Hematopoietic multipotent progenitor cell treated with erythropoietin and hydrocortisone succinate and interleukin-3 and kit ligand, for 6 days (in vitro differentiated cells): Measurements from ENCODE around the gene FTO.
A peak's percentile ranks its signal among the peaks of the same experiment; 100 is the strongest.
"Not testable (repeated sequence)": the region's sequence is repeated elsewhere in the genome, so short reads cannot be mapped to it uniquely, and the experiment has no call there.

Source experiments
- DNase-seq: peaks from one replicate; pipeline ENCODE4 v3.0.0-alpha.2; 2015

FTO gene

DNA sequence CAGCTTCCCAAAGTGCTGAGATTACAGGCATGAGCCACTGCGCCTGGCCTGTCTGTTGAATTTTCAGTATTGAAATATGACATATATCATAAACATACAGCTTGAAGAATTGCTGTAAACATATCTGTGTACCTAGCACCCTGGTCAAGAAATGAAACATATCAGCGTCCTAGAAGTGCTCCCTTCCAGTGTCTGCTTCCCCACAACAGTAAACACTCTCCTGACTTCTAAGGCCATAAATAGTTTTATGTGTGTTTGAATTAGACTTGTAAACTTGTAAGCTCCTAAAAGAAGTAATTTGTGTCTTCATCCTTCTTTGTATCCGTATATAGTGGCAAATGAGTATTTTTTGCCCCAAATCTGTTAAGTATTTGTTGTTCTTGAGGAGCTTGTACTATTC lies 132.2 kb downstream of the FTO start:
- DNase-seq, result no peak

DNA sequence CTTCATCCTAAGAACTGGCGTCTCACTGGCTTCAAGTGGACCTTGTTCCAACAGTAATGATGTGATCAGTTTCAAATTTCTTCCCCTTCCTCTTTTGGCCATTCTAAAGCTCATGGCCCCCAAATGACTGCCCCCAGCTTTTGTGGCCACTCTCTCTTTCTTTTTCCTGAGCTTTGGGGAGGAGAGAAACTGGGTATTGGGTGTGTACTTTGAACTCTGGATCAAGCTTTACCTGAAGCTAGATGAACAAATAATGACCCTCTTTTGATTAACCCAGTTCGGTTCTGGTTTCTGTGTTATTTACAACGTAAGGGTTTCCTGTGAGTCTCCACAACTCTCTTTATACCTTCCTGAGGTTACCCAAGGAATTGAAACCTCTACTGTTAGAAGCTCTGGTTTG lies 132.7 kb downstream of the FTO start:
- DNase-seq, result no peak

DNA sequence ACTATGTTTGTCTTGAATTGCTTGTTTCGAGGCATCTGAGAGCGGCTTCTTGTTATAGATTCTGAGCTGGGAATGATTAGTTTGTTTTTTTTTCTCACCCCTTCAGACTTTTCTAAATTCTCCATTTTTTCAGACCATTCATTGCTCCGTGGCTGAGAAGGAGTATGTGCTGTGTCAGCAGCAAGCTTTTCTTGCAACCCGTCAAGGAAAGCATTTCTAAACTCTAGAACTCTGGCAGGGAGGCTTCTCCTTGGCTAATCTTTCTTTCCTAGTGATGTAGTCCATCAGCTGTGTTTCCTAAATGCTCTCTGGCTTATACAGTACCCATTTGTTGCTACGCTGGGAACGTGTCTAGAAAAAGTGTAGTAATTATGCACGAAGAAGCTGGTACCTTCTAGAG lies 133.5 kb downstream of the FTO start:
- DNase-seq, result no peak

DNA sequence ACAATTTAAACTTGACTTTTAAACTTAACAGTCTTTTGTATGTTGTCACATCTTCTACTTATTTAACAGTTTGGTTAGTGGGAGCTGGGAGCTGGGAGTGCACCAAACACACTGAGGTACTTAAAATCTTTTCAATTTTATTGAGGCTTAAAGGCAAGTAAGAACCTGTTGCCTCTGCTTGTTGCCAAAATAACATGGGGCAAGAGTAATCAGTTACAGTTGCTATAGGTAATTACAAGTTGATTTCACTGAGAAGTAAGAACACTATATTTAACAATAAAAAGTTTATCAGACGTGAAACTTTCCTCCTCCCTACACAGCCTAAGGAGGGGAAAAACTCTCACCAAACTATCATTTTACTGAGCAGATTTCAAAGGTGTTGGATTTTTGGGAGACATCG lies 135.2 kb downstream of the FTO start:
- no peak for DNase-seq

DNA sequence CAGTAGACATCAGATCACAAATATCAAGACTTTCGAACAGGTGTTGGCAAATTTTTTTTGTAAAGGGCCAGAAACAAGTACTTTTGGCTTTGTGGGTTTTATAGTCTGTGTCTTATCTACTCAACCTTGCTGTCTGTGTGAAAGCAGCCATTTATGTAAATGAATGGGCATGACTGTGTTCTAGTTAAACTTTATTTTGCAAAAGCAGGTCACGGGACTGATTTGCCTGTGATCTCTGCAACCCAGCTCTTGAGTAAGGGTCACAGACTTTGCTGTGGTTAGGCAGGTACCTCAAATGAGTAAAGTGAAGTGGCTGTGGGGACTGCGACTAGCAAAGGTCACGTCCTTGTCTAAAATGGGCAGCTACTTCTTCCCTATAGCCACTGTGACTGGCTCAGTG lies 136.5 kb downstream of the FTO start:
- peak; percentile 65 for DNase-seq

DNA sequence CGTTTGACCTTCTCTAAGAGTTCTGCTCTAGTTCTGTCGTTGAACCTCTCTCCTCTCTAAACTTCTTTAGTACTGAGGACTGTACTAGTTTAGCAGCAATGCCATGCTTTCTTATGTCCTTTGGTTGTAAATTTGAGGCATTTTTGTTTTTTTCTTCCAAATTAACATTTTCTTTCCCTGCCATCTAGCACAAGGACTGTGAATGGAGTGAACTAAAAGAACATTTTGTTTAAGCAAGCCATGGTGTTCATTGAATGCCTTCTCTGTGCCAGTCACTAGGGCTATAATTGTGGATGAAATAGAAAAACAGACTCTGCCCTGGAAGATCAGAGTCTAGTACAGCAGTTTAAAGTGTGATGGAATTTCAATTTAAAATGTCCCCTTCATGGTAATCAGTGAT lies 137.9 kb downstream of the FTO start:
- DNase-seq, result no peak

DNA sequence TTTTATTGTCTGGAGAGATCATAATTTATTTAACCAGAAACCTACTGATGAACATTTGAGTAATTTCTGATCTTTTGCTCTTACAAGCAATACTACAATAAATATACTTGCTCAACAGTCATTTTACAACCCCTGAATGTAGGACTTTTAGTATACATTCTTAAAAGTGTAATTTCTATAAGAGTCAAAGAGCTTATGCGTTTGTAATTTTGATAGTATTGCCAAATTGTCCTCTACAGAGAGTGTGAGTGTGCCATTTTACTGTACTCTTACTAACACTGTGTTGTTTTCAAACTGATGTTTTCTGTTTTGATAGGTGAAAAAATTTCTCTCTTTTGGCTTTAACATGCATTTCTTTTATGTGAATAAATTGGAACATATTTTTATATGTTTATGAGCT lies 139.1 kb downstream of the FTO start:
- no peak for DNase-seq

DNA sequence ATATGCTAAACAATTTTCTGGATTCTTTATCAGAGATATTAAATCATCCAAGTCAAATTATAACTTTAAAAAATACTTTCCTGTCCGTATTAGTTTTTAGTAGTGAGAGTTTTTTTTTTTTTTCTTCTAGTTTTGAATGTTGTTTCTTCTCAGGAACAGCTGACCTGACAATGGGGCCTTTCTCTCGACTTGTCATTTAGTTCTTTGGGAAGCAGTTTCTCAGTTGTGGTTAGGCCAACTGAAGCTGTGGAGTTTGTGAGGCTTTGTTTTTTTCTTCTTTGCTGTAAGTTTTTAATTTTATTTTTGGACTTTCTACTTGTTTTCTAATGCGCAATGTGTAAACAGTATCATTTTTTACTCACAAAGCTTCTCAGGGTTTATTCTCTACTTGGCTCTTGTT lies 140.8 kb downstream of the FTO start:
- no peak for DNase-seq

DNA sequence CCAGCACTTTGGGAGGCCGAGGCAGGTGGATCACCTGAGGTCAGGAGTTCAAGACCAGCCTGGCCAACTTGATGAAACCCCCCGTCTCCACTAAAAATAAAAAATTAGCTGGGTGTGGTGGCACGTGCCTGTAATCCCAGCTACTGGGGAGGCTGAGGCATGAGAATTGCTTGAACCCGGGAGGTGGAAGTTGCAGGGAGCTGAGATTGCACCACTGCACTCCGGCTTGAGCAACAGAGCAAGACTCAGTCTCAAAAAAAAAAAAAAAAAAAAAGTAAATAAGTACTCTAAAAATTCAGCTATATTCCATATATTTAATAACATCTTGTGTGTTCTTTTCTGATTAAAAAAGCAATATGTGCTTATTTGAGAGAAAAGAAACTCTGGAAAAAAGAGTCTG lies 142.6 kb downstream of the FTO start:
- not testable (repeated sequence) for DNase-seq

DNA sequence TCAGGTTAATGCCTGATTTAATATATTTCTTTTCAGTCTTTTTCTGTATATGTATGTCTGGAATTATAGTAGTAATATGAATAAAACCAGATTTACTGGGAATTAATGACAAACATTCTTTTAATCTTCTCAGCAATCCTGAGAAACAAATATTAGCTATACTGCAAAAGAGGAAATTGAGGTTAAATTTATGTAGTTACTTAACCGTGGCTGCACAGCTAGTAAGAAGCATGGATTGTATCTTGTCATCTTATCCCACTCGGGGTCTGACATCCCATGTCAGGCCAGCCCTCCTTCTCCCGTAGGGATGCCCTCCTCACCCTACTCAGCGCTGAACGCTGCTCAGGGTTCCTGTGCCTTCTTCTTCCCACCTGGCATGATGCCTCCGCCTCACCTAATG lies 143.0 kb downstream of the FTO start:
- no peak for DNase-seq

DNA sequence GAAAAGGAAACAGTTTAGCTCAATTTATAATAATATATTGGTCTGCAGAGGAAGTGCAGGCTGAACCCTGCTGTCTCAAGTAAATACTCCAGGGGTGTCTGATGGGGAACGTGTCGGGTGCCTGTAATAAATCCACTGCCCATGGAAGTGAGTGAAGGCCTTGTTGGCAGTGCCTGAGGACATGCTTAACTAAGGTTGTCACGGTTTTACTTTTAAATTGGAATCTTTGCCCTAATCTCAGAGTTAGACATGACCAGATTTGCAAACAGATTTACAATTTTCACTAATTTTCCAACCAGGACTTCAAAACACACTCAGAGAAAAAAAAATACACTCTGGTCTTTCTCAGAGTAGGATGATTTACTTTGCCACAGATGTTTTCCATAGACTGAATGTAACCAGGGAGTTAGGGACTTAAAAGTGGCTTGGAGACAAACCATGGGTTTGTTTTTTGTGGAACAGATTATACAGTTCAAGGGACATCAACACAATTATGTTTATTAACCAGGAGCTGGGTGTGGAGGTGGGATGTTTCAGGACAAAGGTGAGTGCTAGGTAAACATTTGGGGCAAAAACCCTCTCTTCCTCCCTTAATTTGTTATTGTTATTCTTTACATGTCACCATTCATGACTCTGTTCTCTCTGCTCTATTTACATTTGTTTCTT lies 144.5 kb downstream of the FTO start:
- no peak for DNase-seq

DNA sequence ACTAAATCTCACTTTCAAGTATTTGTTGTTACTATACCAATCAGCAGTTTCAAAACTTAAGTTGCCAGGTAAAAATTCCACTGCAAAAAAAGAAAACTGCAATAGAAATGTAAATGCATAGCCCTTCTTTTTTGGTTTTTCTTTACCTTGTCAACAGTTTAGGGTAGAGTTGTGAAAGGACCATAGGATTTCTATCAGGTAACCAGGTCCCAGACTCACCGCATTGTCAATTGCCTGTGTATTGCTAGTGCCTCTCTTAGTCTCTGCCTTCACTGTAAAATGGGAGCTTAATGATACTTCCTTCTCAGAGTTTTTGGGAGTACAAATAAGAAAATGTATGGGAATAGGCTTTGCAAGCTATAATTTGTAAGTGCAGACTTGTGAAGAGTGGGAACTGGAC lies 145.0 kb downstream of the FTO start:
- DNase-seq, result no peak

DNA sequence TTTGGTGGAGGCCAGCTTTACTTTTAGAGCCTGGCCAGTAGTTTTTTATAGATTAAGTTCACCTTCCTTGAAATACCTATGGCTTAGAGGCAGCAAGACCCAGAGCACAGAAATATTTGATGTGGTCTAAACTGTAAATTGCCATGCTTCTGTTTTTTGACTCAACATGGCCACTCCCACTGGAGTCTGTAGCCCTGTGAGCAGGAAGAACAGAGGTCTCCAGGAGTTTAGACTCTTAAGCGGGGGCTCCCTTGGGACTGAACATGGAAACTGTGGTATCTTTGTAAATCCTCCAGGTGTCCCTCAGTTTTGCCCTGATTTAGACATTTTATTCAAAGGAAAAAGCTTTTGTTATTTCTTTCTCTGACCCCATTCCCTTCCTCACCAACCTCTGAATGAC lies 145.6 kb downstream of the FTO start:
- DNase-seq, result no peak

DNA sequence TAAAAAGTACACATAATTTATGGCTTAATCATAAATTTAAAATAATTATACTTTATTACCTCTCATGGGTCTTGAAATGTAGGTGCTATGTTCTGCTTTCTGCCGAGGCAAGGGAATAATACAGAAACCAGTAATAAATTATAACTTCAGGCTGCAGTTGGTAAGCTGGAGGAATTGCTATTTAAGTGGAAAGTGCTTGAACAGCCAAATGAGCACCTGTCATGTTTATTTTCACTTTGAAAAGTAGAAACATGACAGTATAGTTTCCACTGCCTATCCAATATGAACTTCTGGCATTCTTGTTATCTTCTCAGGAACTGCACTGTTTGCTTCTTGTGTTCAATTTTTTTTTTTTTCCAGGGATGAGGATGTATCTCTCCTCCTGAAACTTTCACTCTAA lies 146.0 kb downstream of the FTO start:
- DNase-seq, result no peak

DNA sequence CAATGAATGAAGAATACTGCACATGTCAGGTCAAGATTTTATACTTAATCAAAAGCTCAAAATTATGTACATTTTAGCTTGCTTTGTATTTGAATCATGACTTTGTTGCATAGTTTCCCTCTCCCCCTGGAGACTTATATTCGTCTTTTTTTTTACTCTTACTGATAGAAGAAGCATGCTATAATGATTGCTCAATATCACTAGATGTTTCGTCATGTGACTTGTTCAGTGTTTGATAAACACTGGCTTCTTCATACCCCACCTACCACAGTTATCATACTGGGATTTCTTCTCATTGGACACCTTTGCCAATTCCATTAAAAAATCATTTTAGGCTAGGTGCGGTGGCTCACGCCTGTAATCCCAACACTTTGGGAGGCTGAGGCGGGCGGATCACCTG lies 148.7 kb downstream of the FTO start:
- no peak for DNase-seq

DNA sequence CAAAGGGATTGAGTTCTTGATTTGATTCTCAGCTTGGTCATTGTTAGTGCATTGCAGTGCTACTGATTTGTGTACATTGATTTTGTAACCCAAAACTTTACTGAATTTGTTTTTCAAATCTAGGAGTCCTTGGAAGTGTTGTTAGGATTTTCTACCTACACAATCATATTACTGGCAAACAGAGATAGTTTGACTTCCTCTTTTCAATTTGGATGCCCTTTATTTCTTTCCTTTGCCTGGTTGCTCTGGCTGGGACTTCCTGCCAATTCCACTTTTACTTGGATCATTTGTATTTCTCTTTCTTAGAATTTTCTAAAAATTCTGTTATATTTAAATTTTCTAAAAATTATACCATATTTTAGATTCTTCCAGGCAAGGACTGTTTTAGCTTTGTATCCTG lies 151.1 kb downstream of the FTO start:
- DNase-seq, result no peak

DNA sequence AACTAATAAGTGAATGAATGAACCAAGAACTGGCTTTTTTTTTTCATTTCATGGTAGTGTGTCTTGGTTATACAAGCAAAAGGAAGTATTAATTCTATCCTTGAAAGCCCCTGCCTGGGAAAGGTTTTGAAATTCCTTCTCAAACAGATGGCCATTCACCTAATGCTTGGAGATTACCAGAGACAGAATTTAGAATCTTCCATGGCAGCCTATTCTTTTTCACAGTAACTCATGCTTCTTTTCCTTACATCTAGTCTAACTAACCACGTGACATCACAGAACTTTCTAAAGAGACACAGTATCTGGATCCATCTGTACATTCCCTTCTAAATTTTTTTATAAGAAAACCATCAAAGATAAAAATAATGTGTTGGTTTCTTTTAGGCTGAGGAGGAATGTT lies 151.6 kb downstream of the FTO start:
- no peak for DNase-seq

DNA sequence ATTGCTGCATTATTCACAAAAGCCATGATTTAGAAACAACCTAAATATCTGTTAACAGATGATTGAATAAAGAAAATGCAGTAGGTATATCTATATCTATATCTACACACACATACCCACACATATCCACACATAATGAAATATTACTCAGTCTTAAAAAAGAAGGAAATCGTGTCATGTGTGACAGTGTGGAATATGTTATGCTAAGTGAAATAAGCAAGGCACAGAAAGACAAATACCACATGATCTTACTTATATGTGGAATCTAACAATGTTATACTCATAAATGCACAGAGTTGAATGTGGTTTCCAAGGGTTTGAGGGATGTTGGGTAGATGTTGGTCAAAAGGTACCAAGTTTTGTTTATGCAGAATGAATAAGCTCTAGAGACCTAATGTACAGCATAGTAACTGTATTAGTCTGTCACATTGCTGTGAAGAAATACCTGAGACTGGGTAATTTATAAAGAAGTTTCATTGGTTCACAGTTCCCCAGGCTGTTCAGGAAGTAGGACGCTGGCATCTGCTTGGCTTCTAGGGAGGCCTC lies 156.1 kb downstream of the FTO start:
- no peak for DNase-seq

DNA sequence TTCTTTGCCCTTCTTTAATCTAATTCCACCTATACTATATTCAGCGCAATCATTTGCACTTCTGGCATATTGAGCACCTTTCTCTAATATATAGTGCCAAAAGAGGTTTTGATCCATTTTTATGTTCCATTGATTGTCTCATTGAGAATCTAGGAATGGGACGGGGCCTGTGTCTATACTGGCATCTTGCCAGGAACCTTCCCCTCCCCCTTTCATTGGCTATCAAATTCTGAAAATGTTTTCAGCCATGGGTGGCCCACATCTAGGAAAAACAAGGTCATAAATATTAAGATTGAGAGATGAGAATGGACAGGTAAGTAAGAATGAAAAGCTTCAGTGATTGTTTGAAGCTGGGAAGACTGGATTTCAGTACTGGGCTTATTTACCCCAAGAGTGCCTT lies 159.9 kb downstream of the FTO start:
- DNase-seq, result no peak

DNA sequence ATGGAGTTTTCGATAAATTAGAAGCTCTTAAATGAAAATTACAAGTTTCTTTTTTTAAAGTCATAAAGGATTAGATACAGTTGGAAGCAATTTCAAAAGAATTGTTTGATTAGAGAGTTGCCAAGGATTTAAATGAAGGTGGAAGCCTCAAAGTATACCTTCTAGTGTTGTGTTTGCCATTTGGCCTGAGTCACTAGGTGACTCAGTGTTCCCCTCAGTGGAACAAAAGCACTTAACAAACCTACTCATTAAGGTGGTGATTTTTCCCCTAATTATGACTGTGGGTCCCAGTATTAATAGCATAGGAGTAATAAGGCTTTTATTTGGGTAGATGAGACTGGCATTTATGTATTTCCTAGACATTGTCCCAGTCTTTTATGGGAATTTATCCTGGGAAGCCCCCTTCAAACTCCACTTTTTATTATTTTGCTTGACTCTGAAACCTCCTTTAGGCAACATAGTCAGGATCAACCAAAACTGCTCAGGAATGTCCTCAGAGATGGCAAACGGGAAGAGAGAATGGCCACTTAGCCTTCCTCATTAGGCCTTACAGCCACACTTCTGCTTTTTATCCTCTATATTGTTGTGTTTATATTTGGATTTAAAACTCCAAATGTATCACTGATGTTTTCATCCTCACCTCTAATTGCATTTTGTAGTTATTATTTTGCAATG lies 161.0 kb downstream of the FTO start:
- DNase-seq, result no peak

DNA sequence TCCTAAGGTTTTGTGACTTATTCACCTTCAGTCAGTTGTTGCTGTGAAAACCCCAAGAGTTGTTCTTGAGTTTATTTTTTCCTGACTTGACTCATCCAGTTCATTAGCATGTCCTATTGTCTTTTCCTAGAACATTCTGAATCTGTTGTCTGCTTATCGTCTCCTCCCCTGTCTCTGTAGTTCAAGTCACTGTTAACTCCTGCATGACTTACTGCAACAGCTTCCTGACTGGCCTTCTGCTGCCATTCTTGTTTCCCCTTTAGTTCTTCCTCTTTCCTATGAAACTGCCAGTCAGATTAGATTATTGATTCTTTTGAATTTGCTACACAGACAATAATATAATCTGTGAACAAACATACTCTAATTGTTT lies 161.5 kb downstream of the FTO start:
- peak; percentile 57 for DNase-seq

DNA sequence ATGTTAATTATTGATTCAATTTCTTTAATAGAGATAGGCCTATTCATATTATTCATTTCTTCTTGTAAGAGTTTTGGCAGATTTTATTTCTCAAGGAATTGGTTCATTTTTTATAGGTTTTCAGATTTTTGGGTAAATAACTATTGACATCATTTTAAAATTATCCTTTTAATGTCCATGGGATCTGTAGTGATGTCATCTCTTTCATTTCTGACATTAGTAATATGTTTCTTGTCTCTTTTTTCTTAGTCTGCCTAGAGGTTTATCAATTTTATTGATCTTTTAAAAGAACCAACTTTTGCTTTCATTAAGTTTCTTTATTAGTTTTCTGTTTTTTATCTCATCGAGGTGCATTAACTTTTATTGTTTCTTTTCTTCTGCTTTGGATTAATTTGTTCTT lies 162.6 kb downstream of the FTO start:
- no peak for DNase-seq

DNA sequence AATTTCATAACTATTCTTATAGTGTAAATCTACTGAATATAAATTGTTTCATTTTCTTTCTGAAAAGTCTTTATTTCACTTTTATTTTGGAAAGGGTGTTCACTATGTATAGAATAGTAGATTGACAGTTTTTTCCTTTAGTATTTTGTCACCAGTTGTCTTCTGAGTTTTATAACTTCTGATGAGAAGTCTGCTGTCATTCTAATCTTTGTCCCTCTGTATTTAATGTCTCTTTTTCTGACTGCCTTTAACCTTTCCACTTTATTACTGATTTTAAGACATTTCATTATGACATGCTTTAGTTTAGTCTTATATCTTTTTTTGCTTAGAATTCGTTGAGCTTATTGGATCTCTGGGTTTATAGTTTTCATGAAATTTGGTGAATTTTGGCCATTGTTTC lies 166.9 kb downstream of the FTO start:
- DNase-seq, result no peak

DNA sequence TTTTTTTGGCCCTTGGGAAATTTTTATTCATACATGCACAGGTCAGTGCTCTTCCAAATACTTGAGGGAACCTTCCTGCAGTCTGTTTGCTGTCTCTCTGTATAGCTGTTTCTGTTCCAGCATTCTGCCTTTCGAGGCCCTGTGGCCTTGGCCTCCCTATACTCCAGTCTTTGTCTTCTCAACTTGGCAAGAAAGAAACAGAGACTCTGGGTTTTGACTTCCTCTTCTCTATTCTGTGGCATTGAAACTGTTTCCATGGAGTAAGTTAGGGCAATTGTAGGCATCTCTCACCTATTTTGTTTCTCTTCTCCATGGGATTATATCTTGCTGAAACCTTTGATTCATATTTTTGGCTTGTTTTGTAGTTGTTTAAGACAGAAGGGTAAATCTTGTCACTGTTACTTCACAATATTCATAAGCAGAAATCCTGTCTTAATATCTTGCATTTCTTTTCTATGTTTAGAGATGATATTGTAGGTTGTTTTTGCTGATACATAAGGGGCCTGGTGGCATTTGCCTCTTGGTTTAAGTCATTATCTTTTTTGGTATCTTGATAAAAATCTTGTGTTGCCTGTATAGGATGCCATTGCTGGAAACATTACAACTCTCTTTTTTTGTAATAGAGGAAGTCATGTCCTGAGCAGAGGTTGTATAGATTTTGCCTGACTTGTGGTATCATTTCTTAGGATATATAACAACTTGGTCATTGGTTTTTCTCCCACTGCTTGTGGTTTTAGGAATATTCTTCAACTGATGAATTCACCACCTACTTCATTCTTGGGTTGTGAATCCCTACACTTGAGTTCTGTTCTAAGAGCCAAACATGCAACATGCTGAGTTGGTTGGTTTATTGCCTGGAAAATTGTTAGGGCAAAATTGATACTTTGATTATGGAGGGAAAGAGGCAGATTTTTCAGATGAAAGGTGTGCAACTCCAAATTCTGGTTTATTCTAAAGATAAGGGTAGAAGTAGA lies 168.6 kb downstream of the FTO start:
- peak; percentile 28 for DNase-seq
